Neuronal stem cell (in vitro differentiated cells): ENCODE measurements around the gene RAB1A.
"Not testable (repeated sequence)": the region's sequence is repeated elsewhere in the genome, so short reads cannot be mapped to it uniquely, and the experiment has no call there.

Experiments
- DNase-seq: peaks from one replicate; pipeline ENCODE4 v3.0.0-alpha.2; 2013; ENCODE audit warnings: low spot score
- H2AFZ ChIP-seq: one replicate; pipeline ENCODE4 v1.6.1; 2013; ENCODE audit warnings: mild to moderate bottlenecking, low read length, inconsistent platforms
- H2AK5ac ChIP-seq: 2 replicates; pipeline ENCODE4 v1.6.1; 2013; ENCODE audit warnings: low read depth, mild to moderate bottlenecking, inconsistent platforms, low read length, moderate library complexity, mixed read lengths
- H2BK120ac ChIP-seq: 2 replicates; pipeline ENCODE4 v1.6.1; 2013; ENCODE audit warnings: low read depth, mild to moderate bottlenecking, inconsistent platforms, low read length, moderate library complexity, mixed read lengths
- H2BK12ac ChIP-seq: one replicate; pipeline ENCODE4 v1.6.1; 2013; ENCODE audit warnings: low read length, inconsistent platforms
- H2BK15ac ChIP-seq: 2 replicates; pipeline ENCODE4 v1.6.1; 2013; ENCODE audit warnings: mild to moderate bottlenecking, low read length, inconsistent platforms, mixed read lengths
- H2BK5ac ChIP-seq: one replicate; pipeline ENCODE4 v1.6.1; 2013; ENCODE audit warnings: inconsistent platforms, mild to moderate bottlenecking, low read length, moderate library complexity
- H3K14ac ChIP-seq: one replicate; pipeline ENCODE4 v1.6.1; 2013; ENCODE audit warnings: low read length, inconsistent platforms
- H3K18ac ChIP-seq: 2 replicates; pipeline ENCODE4 v1.6.1; 2013; ENCODE audit warnings: low read length, inconsistent platforms
- H3K23ac ChIP-seq: 2 replicates; pipeline ENCODE4 v1.6.1; 2013; ENCODE audit warnings: low read depth, mild to moderate bottlenecking, mixed read lengths, low read length, inconsistent platforms; ENCODE audit not compliant: poor library complexity
- H3K27ac ChIP-seq: replicated peaks from 3 replicates; pipeline ENCODE4 v1.5.1; 2013; ENCODE audit warnings: low read length, inconsistent platforms
- H3K27me3 ChIP-seq, 3 experiments: 2 replicates each; pipeline ENCODE4 v1.6.1; 2013; ENCODE audit warnings: low read length in 3 of 3, mild to moderate bottlenecking in 2 of 3, inconsistent platforms in 1 of 3, low read depth in 1 of 3, mixed read lengths in 1 of 3, moderate library complexity in 1 of 3; ENCODE audit not compliant: control insufficient read depth in 3 of 3, insufficient read depth in 3 of 3
- H3K36me3 ChIP-seq, 2 donors: replicated peaks in 1 of 2; 2 replicates each; pipeline ENCODE4 v1.6.1; 2013; ENCODE audit warnings: low read length in 2 of 2; ENCODE audit not compliant: control insufficient read depth in 2 of 2, insufficient read depth in 2 of 2
- H3K4ac ChIP-seq: 2 replicates; pipeline ENCODE4 v1.6.1; 2013; ENCODE audit warnings: inconsistent platforms, mild to moderate bottlenecking, low read length, moderate library complexity
- H3K4me1 ChIP-seq, 2 donors: 1 replicate in 1 of 2; 2 replicates in 1 of 2; pipeline ENCODE4 v1.6.1; 2013; ENCODE audit warnings: low read length in 2 of 2, low read depth in 1 of 2; ENCODE audit not compliant: control insufficient read depth in 2 of 2, insufficient read depth in 1 of 2
- H3K4me2 ChIP-seq: one replicate; pipeline ENCODE4 v1.6.1; 2013; ENCODE audit warnings: mild to moderate bottlenecking, low read length, inconsistent platforms; ENCODE audit not compliant: insufficient read depth, poor library complexity, severe bottlenecking
- H3K4me3 ChIP-seq, 2 donors: 2 replicates each; pipeline ENCODE4 v1.5.1; 2013; ENCODE audit warnings: low read length in 2 of 2, mild to moderate bottlenecking in 2 of 2, inconsistent platforms in 1 of 2, moderate library complexity in 1 of 2
- H3K79me1 ChIP-seq: one replicate; pipeline ENCODE4 v1.6.1; 2013; ENCODE audit warnings: low read depth, mild to moderate bottlenecking, inconsistent platforms, low read length, moderate library complexity
- H3K9ac ChIP-seq: one replicate; pipeline ENCODE4 v1.6.1; 2013; ENCODE audit warnings: mild to moderate bottlenecking, low read depth, low read length, inconsistent platforms; ENCODE audit not compliant: poor library complexity
- H3K9me3 ChIP-seq, 2 donors: replicated peaks in 1 of 2; 2 replicates each; pipeline versions ENCODE3 to v1.6.1; 2013; ENCODE audit warnings: low read length in 2 of 2, mild to moderate bottlenecking in 2 of 2, inconsistent platforms in 1 of 2, low read depth in 1 of 2, mixed read lengths in 1 of 2, moderate library complexity in 1 of 2; ENCODE audit not compliant: control insufficient read depth in 2 of 2, insufficient read depth in 1 of 2
- H4K8ac ChIP-seq: one replicate; pipeline ENCODE4 v1.6.1; 2013; ENCODE audit warnings: low read depth, mild to moderate bottlenecking, inconsistent platforms, low read length, moderate library complexity
- H4K91ac ChIP-seq: one replicate; pipeline ENCODE4 v1.6.1; 2013; ENCODE audit warnings: low read length, low read depth, mild to moderate bottlenecking, inconsistent platforms; ENCODE audit not compliant: poor library complexity
- WGBS, 2 donors: extraction: QIAGEN DNeasy Blood & Tissue Kit; methylation state at CpG; one replicate each; pipeline ENCODE4 v1.1.7; 2013; ENCODE audit warnings: missing lambda C conversion rate in 2 of 2, mixed read lengths in 1 of 2; ENCODE audit not compliant: insufficient read length in 2 of 2, insufficient replicate concordance in 1 of 2; ENCODE audit errors: extremely low coverage in 2 of 2; 5-methylcytosine and 5-hydroxymethylcytosine counted together

The RAB1A gene

DNA sequence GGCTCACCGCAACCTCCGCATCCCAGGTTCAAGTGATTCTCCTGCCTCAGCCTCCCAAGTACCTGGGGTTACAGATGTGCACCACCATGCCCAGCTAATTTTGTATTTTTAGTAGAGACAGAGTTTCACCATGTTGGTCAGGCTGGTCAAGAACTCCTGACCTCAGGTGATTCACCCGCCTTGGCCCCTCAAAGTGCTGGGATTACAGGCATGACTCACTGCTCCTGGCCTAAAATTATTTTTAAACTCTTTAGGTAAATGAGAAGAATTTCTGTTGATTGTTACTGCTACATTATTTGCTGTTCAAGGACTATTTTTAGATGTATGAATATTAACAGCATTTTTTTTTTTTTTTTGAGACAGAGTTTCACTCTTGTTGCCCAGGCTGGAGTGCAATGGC lies 44.1 kb upstream of the RAB1A start:
- not testable (repeated sequence) for DNase-seq, H4K91ac ChIP-seq, H3K27me3 ChIP-seq, H2AK5ac ChIP-seq, H2BK5ac ChIP-seq, H2BK15ac ChIP-seq, H4K8ac ChIP-seq, H3K18ac ChIP-seq, H3K27ac ChIP-seq, H3K4ac ChIP-seq, H3K36me3 ChIP-seq, H3K79me1 ChIP-seq, H3K4me2 ChIP-seq, H2BK120ac ChIP-seq, H3K4me3 ChIP-seq, H3K9me3 ChIP-seq, H2BK12ac ChIP-seq, H2AFZ ChIP-seq, H3K9ac ChIP-seq, H3K14ac ChIP-seq, H3K4me1 ChIP-seq, H3K23ac ChIP-seq
- no CpG with 5 or more reads among the region's 3 CpGs for WGBS, 2 donors

GRCh38 chr2:65172994-65173790 lies 43.3 kb upstream of the RAB1A start:
- H2BK120ac ChIP-seq: no peak overlapping the region
- no peak overlapping the region for H2AK5ac ChIP-seq
- H3K27me3 ChIP-seq: no peaks in the 10 kb centered on the region
- H3K18ac ChIP-seq: no peak overlapping the region
- H2BK5ac ChIP-seq: no peak overlapping the region
- H2BK15ac ChIP-seq: no peak overlapping the region
- no peaks in the 10 kb centered on the region for H3K36me3 ChIP-seq
- no peak overlapping the region for H3K27ac ChIP-seq
- no peak overlapping the region for H4K8ac ChIP-seq
- no CpG with 5 or more reads among the region's 12 CpGs for WGBS, 2 donors
- H3K9me3 ChIP-seq: no peaks in the 10 kb centered on the region
- no peaks in the 10 kb centered on the region for H3K4me1 ChIP-seq
- no peak overlapping the region for H2BK12ac ChIP-seq
- no peak overlapping the region for H2AFZ ChIP-seq
- H3K4ac ChIP-seq: no peak overlapping the region
- H3K9ac ChIP-seq: no peak overlapping the region
- no peak overlapping the region for H4K91ac ChIP-seq
- peaks cover 3% of the 10 kb centered on the region for H3K79me1 ChIP-seq
- H3K4me3 ChIP-seq: no peak overlapping the region
- no peak for DNase-seq
- no peak overlapping the region for H3K14ac ChIP-seq
- no peak overlapping the region for H3K4me2 ChIP-seq
- no peak overlapping the region for H3K23ac ChIP-seq

GRCh38 chr2:65170611-65171477 lies 40.9 kb upstream of the RAB1A start:
- H3K27ac ChIP-seq, H3K27me3 ChIP-seq, H3K18ac ChIP-seq, H3K14ac ChIP-seq, DNase-seq, H3K4me2 ChIP-seq, H2AK5ac ChIP-seq, H2BK120ac ChIP-seq, H3K23ac ChIP-seq, H3K36me3 ChIP-seq, H2BK15ac ChIP-seq, H4K8ac ChIP-seq, H3K4me1 ChIP-seq, H3K4ac ChIP-seq, H2AFZ ChIP-seq, H3K9me3 ChIP-seq, H2BK12ac ChIP-seq, H4K91ac ChIP-seq, H3K79me1 ChIP-seq, H3K4me3 ChIP-seq, H2BK5ac ChIP-seq, H3K9ac ChIP-seq: not testable (repeated sequence)
- WGBS, 2 donors: no CpG with 5 or more reads among the region's 14 CpGs

DNA sequence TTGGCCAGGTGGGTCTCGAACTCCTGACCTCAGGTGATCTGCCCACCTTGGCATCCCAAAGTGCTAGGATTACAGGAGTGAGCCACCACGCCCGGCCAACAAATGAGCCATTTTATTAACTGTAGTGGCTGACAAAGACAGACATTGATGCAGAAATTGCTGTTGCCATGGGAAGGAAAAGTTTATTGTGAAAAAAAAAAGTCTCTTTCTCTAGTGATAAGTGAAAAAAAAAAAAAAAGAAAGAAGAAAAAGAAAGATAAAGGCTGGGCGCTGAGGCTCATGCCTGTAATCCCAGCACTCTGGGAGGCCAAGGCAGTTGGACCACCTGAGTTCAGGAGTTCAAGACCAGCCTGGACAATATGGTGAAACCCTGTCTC lies 39.8 kb upstream of the RAB1A start:
- H3K4ac ChIP-seq: no peak overlapping the region
- WGBS, 2 donors: no CpG with 5 or more reads among the region's 4 CpGs
- no peaks in the 10 kb centered on the region for H3K36me3 ChIP-seq
- H3K9me3 ChIP-seq: no peaks in the 10 kb centered on the region
- DNase-seq: no peak
- H3K4me1 ChIP-seq: peaks cover 0 to 9% of the 10 kb centered on the region in 2 donors
- no peaks in the 10 kb centered on the region for H3K79me1 ChIP-seq
- H2BK120ac ChIP-seq: no peak overlapping the region
- no peak overlapping the region for H3K4me3 ChIP-seq
- no peak overlapping the region for H2BK12ac ChIP-seq
- H3K23ac ChIP-seq: no peak overlapping the region
- no peak overlapping the region for H3K18ac ChIP-seq
- H4K8ac ChIP-seq: no peak overlapping the region
- H2BK5ac ChIP-seq: no peak overlapping the region
- no peak overlapping the region for H3K27ac ChIP-seq
- no peak overlapping the region for H3K9ac ChIP-seq
- no peak overlapping the region for H3K4me2 ChIP-seq
- H4K91ac ChIP-seq: no peak overlapping the region
- no peak overlapping the region for H2BK15ac ChIP-seq
- H3K14ac ChIP-seq: no peak overlapping the region
- no peak overlapping the region for H2AK5ac ChIP-seq
- H2AFZ ChIP-seq: no peak overlapping the region
- no peaks in the 10 kb centered on the region for H3K27me3 ChIP-seq
